ENCODE data around the gene WWOX. TPM values are rescaled to one million over a fixed set of nuclear protein-coding genes. Genes with fewer than 3 reads are reported as not detected.

The WWOX gene
- total and polyA plus RNA-seq, 2 donors (not counting 3 experiments of a cell fraction or from before 2014, with no cell fraction given) = 6.2 to 12.5 TPM

- intact Hi-C loops (cut with micrococcal nuclease) = no loop called here
- H3K9ac ChIP-seq (replicated peaks; ENCODE audit: extremely low read depth, insufficient read depth, low read length) = no peak overlapping the region
- H3K9me1 ChIP-seq (replicated peaks; ENCODE audit: control insufficient read depth, extremely low read depth, insufficient read depth, low read length) = no peaks in the 10 kb centered on the region
- peaks cover 12% of the 10 kb centered on the region for H3K9me3 ChIP-seq (replicated peaks; ENCODE audit: control insufficient read depth, insufficient read depth, low read length)
- H3K36me3 ChIP-seq (ENCODE audit: control insufficient read depth in 2 of 2, extremely low read depth in 1 of 2, insufficient read depth in 2 of 2, low read length in 2 of 2) = no peaks in the 10 kb centered on the region
- H3K4me1 ChIP-seq (ENCODE audit: control insufficient read depth, extremely low read depth, insufficient read depth, low read length) = no peaks in the 10 kb centered on the region
- no peaks in the 10 kb centered on the region for H3K27me3 ChIP-seq (ENCODE audit: control insufficient read depth in 2 of 2, insufficient read depth in 2 of 2, low read length in 2 of 2)
- no peak overlapping the region for H3K4me3 ChIP-seq (replicated peaks in 1 of 3; ENCODE audit: insufficient read depth in 1 of 3, low read depth in 1 of 3, low read length in 3 of 3)
- DNase-seq (ENCODE audit: low read depth, low spot score) (no peak), FAIRE-seq (no peak)
- BruUV-seq (replicated peaks) = no TSS peak
- no peak overlapping the region for H2AFZ ChIP-seq (ENCODE audit: low read depth, low read length)
- no peak for TF ChIP-seq MYC (IDR thresholded peaks at IDR 0.05; ENCODE audit: low read depth, low read length)
- no peak for TF ChIP-seq CTCF (IDR thresholded peaks at IDR 0.05; ENCODE audit: extremely low read depth in 1 of 2, insufficient read depth in 1 of 2, low read depth in 1 of 2, low read length in 2 of 2)
- no peak for TF ChIP-seq MAX (IDR thresholded peaks at IDR 0.05; ENCODE audit: insufficient read depth, insufficient read length)
- no peak for TF ChIP-seq GATA2 (IDR thresholded peaks at IDR 0.05; ENCODE audit: insufficient read depth, insufficient read length, low read depth, low read length)
- TF ChIP-seq POLR2A (IDR thresholded peaks at IDR 0.05; ENCODE audit: low read depth, low read length) = no peak
- TF ChIP-seq POLR2AphosphoS5 (IDR thresholded peaks at IDR 0.05; ENCODE audit: insufficient read depth, low read depth, low read length) = no peak
- TF ChIP-seq FOS (IDR thresholded peaks at IDR 0.05; ENCODE audit: borderline replicate concordance, insufficient read depth, low read length) = no peak
- no peak for TF ChIP-seq EZH2 (IDR thresholded peaks at IDR 0.05; ENCODE audit: borderline replicate concordance, low read depth, low read length, severe bottlenecking)
- no peak for TF ChIP-seq JUN (IDR thresholded peaks at IDR 0.05; ENCODE audit: borderline replicate concordance, insufficient read depth, insufficient read length, low read depth)
- dilution Hi-C loops (cut with MboI; ENCODE audit: extremely low pct_ligation_motif_present, low sequenced_read_pairs) = no loop called here
- no peaks in the 10 kb centered on the region for H3K79me2 ChIP-seq (ENCODE audit: control insufficient read depth, insufficient read depth, low read length)
- H3K4me2 ChIP-seq (ENCODE audit: insufficient read depth, low read length) = no peak overlapping the region
- ChIA-PET POLR2A (no interaction called here), CTCF (no interaction called here)
- H4K20me1 ChIP-seq (replicated peaks; ENCODE audit: control insufficient read depth, extremely low read depth, insufficient read depth, low read length) = no peaks in the 10 kb centered on the region
- H3K27ac ChIP-seq (ENCODE audit: insufficient read depth, low read depth, low read length) = no peak overlapping the region
These were observed 316.9 kb downstream of the WWOX start for GRCh38 chr16:78416400-78416799.
